Breast epithelium (tissue), 4 donors: ENCODE results near the gene SSX2IP. TPM values are rescaled to one million over a fixed set of nuclear protein-coding genes. Genes with fewer than 3 reads are reported as not detected.

ENCODE experiments used
- DNase-seq, 2 donors: peaks; one replicate each; pipeline ENCODE4 v3.0.0-alpha.2; 2019; ENCODE audit warnings: low spot score in 2 of 2
- H3K27ac ChIP-seq, 2 donors: fragments of 200-600 bp; sonication (generic) in 1 of 2; one replicate each; pipeline ENCODE4 v1.5.1; 2016 to 2019; ENCODE audit warnings: mild to moderate bottlenecking in 1 of 2
- H3K27me3 ChIP-seq, 2 donors: fragments of 200-600 bp; sonication (generic) in 1 of 2; one replicate each; pipeline versions ENCODE4 v1.5.1 to v1.6.0; 2017 to 2019; ENCODE audit warnings: control low read depth in 1 of 2, mild to moderate bottlenecking in 1 of 2
- H3K36me3 ChIP-seq: fragments of 200-600 bp; one replicate; pipeline ENCODE4 v1.5.1; 2019
- H3K4me1 ChIP-seq, 2 donors: fragments of 200-600 bp; sonication (generic); one replicate each; pipeline ENCODE4 v1.5.1; 2016 to 2019; ENCODE audit warnings: control low read depth in 1 of 2
- H3K4me3 ChIP-seq, 3 donors: fragments of 200-600 bp; sonication (generic); 1 replicate in 2 of 3; 2 replicates in 1 of 3; pipeline ENCODE4 v1.5.1; 2016 to 2019; ENCODE audit warnings: mild to moderate bottlenecking in 3 of 3, moderate library complexity in 2 of 3
- H3K9me3 ChIP-seq, 2 donors: fragments of 200-600 bp; sonication (generic) in 1 of 2; one replicate each; pipeline ENCODE4 v1.5.1; 2016 to 2019; ENCODE audit warnings: control low read depth in 1 of 2
- POLR2A ChIP-seq: fragments of 450-650 bp; IDR thresholded peaks from one replicate; pipeline ENCODE4 v1.6.1; 2016; ENCODE audit warnings: antibody characterized with exemption, mild to moderate bottlenecking, moderate library complexity
- POLR2AphosphoS5 ChIP-seq, 3 donors: sonication (generic); formaldehyde crosslinking; IDR thresholded peaks; one replicate each; pipeline ENCODE4 v1.6.1; 2017; ENCODE audit warnings: antibody characterized with exemption in 3 of 3
- intact Hi-C: fragments of 100-400 bp; cut with DNase I; formaldehyde crosslinking; loops from one replicate; pipeline ENCODE4 v1.15.1; 2023; ENCODE audit warnings: low total_unique reads
- total RNA-seq, 3 donors: library from RNA; depleted of rRNA; stranded (reverse); fragments of >200 nt; gene quantifications; one replicate each; pipeline ENCODE4 v1.1.0, GENCODE V29; 2016
- TF ChIP-seq, protein P1 (sequence below), 3 donors: fragments of 450-650 bp; IDR thresholded peaks; one replicate each; pipeline ENCODE4 v1.5.1; 2016 to 2017; ENCODE audit warnings: antibody characterized with exemption in 3 of 3, mild to moderate bottlenecking in 3 of 3, moderate library complexity in 3 of 3

SSX2IP gene
- 10 to 100 TPM in 1 of 3 donors, 1 to 10 TPM in 2; 1.1 to 11.0 (median 4.3) TPM for total RNA-seq

DNA sequence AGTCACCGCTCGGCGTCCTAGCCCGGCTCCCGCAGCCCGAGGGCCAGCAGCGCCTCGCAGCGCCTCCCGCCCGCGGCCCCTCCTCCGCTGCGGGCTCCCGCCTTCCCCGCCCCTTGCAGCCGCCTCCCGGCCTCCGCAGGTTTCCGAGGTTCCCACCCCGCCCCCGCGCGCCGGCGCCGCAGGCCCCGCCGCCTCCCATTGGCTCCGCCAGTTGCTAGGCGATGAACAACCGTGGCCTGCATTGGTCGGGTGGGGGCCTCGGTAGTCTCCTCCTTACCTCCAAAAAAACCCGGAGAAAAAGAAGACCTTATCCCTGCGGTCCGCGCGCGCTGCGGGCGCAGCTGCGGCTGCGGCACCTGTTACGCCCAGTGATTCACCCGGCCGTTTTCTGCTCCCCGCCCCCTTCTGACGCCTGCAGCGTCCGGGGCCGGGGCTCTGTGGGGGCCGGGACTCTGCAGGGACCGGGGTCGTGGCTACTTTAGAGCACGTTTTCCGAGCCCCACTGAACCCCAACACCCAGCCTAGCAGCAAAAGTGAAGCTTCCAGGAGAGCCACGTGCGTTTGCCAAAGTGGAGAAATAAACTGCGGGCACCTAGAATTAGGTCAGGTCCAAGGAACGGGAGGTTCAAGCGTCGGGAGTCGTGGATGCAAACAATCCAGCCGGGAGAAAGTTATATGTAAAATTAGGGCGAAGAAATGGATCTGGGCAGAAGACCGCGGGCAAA, at the start of gene SSX2IP:
Gene SSX2IP, minus strand, starts transcription at position 65 of the 725 bp plus-strand sequence. CDS start 19,242 bp downstream, outside the sequence.
- H3K4me3 ChIP-seq, result peak within 1 kb of the TSS; percentile 72 to 87 (median 83)
- peak within 1 kb of the TSS; percentile 88 to 92 for H3K27ac ChIP-seq
- no peaks in the 10 kb centered on the region for H3K36me3 ChIP-seq
- no peaks in the 10 kb centered on the region for H3K4me1 ChIP-seq
- TF ChIP-seq POLR2A (no peak), POLR2AphosphoS5 (IDR thresholded peaks at IDR 0.05) (no peak)
- TF ChIP-seq, protein P1, sequence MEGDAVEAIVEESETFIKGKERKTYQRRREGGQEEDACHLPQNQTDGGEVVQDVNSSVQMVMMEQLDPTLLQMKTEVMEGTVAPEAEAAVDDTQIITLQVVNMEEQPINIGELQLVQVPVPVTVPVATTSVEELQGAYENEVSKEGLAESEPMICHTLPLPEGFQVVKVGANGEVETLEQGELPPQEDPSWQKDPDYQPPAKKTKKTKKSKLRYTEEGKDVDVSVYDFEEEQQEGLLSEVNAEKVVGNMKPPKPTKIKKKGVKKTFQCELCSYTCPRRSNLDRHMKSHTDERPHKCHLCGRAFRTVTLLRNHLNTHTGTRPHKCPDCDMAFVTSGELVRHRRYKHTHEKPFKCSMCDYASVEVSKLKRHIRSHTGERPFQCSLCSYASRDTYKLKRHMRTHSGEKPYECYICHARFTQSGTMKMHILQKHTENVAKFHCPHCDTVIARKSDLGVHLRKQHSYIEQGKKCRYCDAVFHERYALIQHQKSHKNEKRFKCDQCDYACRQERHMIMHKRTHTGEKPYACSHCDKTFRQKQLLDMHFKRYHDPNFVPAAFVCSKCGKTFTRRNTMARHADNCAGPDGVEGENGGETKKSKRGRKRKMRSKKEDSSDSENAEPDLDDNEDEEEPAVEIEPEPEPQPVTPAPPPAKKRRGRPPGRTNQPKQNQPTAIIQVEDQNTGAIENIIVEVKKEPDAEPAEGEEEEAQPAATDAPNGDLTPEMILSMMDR (IDR thresholded peaks at IDR 0.05), result no peak
- peak; percentile 96 to 99 for DNase-seq
- H3K9me3 ChIP-seq, result no peaks in the 10 kb centered on the region
- no peaks in the 10 kb centered on the region for H3K27me3 ChIP-seq
- intact Hi-C loops, result no loop called here

- H3K4me1 ChIP-seq, result no peaks in the 10 kb centered on the region
- H3K36me3 ChIP-seq, result no peaks in the 10 kb centered on the region
- H3K27ac ChIP-seq, result no peak overlapping the region
- DNase-seq, result no peak
- H3K9me3 ChIP-seq, result no peaks in the 10 kb centered on the region
- no peak overlapping the region for H3K4me3 ChIP-seq
- TF ChIP-seq, protein P1 (IDR thresholded peaks at IDR 0.05), result no peak
- TF ChIP-seq POLR2A (no peak), POLR2AphosphoS5 (IDR thresholded peaks at IDR 0.05) (no peak)
- intact Hi-C loops, result no loop called here
- H3K27me3 ChIP-seq, result no peaks in the 10 kb centered on the region
Observed at GRCh38 chr1:84738237-84738636, 48.0 kb upstream of the SSX2IP start.

- intact Hi-C loops, result no loop called here
- Histone ChIP-seq H3K27ac (no peak overlapping the region), H3K4me1 (no peaks in the 10 kb centered on the region), H3K9me3 (no peaks in the 10 kb centered on the region), H3K27me3 (no peaks in the 10 kb centered on the region), H3K4me3 (no peak overlapping the region), H3K36me3 (no peaks in the 10 kb centered on the region)
- no peak for TF ChIP-seq POLR2A
- TF ChIP-seq, protein P1 (IDR thresholded peaks at IDR 0.05), result no peak
- no peak for TF ChIP-seq POLR2AphosphoS5 (IDR thresholded peaks at IDR 0.05)
- DNase-seq, result no peak
Observed at GRCh38 chr1:84737590-84737989, 47.3 kb upstream of the SSX2IP start.

DNA sequence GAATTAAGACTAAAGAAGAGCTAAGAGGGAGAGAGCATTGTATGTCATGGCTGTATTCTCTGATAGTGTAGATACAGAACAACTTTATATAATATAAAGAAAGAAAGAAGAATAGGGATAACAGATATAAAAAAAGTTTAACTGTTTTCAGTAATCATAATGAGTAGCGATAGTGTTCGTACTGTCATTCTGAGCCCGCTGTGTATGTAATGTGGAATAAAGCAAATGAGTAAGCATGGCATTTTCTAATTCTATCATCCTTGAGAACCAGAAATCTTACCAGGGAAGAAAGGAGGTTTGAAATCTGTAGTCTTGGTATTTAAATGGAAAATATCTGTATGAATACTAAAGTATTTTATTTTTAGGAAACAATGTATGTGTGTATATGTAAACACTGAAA, 46.7 kb upstream of the SSX2IP start:
- Histone ChIP-seq H3K27me3 (no peaks in the 10 kb centered on the region), H3K36me3 (no peaks in the 10 kb centered on the region), H3K4me1 (no peaks in the 10 kb centered on the region), H3K4me3 (no peak overlapping the region), H3K27ac (no peak overlapping the region), H3K9me3 (no peaks in the 10 kb centered on the region)
- no peak for DNase-seq
- intact Hi-C loops, result no loop called here
- TF ChIP-seq POLR2AphosphoS5 (IDR thresholded peaks at IDR 0.05) (no peak), POLR2A (no peak)
- TF ChIP-seq, protein P1 (IDR thresholded peaks at IDR 0.05), result no peak

DNA sequence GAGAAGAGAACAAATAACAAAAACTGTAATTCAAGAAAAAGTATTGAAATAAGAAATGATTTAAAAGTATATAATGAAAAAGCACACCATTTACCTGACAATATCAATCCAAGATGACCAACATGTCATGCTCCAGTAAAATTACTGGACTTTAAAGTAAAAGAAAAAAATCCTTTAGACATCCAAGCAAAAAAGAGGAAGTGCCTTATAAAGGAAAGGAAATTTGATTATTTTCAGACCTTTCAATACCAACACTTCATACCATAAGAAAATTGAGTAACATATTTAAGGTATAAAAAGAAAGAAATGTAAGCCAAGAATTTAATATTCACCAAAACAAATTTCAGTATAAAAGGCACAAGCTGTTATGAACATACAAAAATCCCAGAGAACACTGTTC, 46.2 kb upstream of the SSX2IP start:
- no peak for DNase-seq
- Histone ChIP-seq H3K9me3 (no peaks in the 10 kb centered on the region), H3K27me3 (no peaks in the 10 kb centered on the region), H3K4me1 (no peaks in the 10 kb centered on the region), H3K27ac (no peak overlapping the region), H3K36me3 (no peaks in the 10 kb centered on the region), H3K4me3 (no peak overlapping the region)
- TF ChIP-seq, protein P1 (IDR thresholded peaks at IDR 0.05), result no peak
- TF ChIP-seq POLR2AphosphoS5 (IDR thresholded peaks at IDR 0.05), result no peak
- TF ChIP-seq POLR2A, result no peak
- intact Hi-C loops, result no loop called here
